Omental fat pad (tissue), 4 donors: ENCODE results near the gene NHS. TPM values are rescaled to one million over a fixed set of nuclear protein-coding genes. Genes with fewer than 3 reads are reported as not detected.

Experiments
- ATAC-seq: fragments of 150-250 bp; one replicate; pipeline ENCODE4 v1.9.1; 2016; ENCODE audit warnings: mild to moderate bottlenecking, moderate library complexity; ENCODE audit not compliant: low FRiP score
- DNase-seq: peaks from one replicate; pipeline ENCODE4 v3.0.0-alpha.2; 2019; ENCODE audit warnings: low spot score
- total RNA-seq, 4 donors: library from RNA; depleted of rRNA; stranded (reverse); fragments of >200 nt; gene quantifications; one replicate each; pipeline ENCODE4 v1.1.0, GENCODE V29; 2016
- TF ChIP-seq, protein P1 (sequence below), 3 donors: fragments of 450-650 bp; IDR thresholded peaks; one replicate each; pipeline ENCODE4 v1.5.1; 2016 to 2017; ENCODE audit warnings: antibody characterized with exemption in 3 of 3, mild to moderate bottlenecking in 3 of 3, moderate library complexity in 2 of 3

The NHS gene
- total RNA-seq, 4 donors from 2014 or later = 4.0 to 9.7 (median 7.6) TPM

DNA sequence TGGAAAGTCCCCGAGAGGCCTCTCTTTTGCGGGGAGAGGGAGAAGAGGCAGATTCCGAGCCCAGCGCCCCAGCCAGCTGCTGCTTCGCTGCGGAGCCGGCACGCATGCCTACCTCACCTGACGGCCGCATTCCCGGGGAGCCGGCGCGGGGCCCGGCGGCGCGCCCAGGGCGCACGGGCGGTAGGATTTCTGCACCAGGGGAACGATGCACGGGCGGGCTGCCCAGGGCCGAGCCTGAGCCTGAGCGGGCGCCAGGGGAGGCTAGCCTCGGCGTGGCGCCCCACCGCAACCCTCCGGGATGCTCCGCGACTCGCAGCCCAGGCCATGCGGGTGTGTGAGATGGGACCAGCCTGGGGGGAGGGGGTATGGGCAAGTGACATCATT is 281.0 kb downstream of the NHS start:
- TF ChIP-seq, protein P1, sequence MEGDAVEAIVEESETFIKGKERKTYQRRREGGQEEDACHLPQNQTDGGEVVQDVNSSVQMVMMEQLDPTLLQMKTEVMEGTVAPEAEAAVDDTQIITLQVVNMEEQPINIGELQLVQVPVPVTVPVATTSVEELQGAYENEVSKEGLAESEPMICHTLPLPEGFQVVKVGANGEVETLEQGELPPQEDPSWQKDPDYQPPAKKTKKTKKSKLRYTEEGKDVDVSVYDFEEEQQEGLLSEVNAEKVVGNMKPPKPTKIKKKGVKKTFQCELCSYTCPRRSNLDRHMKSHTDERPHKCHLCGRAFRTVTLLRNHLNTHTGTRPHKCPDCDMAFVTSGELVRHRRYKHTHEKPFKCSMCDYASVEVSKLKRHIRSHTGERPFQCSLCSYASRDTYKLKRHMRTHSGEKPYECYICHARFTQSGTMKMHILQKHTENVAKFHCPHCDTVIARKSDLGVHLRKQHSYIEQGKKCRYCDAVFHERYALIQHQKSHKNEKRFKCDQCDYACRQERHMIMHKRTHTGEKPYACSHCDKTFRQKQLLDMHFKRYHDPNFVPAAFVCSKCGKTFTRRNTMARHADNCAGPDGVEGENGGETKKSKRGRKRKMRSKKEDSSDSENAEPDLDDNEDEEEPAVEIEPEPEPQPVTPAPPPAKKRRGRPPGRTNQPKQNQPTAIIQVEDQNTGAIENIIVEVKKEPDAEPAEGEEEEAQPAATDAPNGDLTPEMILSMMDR (IDR thresholded peaks at IDR 0.05) = no peak
- ATAC-seq (no peak), DNase-seq (no peak)

DNA sequence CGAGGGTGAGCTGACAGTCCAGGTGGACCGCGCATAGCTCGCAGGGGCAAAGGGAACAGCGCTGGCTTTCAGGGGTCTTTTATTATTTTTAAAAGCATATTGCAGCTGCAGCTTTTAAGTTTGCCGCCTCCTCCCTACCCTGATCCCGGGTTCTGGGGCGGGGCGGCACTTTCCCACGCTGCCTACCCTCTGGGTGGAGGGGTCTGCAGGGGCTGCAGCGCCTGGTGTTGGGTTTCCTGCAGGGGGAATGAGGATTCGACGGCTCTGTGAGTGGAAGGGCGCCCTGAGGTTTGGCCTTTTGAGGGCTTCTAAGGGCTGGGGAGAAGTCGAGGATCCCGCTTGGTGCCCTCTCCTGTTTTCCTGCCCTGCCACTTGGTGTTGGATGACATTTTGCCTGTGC is 281.6 kb downstream of the NHS start:
- TF ChIP-seq, protein P1 (IDR thresholded peaks at IDR 0.05) = no peak
- DNase-seq (no peak), ATAC-seq (no peak)

DNA sequence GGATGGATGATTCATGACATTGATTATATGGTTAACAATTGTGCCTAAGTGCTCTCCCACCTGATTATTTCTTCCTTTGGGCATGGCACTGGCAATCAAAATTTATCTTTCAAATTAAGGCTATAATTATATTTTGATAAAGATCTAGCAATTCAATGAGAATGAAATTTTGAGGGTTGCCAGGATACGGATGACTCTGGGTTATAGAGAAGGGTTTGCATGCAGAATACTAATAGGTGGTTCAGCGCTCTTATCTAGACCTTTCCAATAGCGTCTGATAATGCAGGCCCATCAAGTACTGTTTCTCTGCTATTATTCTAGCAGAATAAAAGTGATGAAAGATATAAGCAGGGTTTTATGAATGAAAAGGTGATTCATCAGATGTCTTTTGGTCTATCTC is 287.4 kb downstream of the NHS start:
- ATAC-seq (no peak), DNase-seq (no peak)
- TF ChIP-seq, protein P1 (IDR thresholded peaks at IDR 0.05) = no peak

DNA sequence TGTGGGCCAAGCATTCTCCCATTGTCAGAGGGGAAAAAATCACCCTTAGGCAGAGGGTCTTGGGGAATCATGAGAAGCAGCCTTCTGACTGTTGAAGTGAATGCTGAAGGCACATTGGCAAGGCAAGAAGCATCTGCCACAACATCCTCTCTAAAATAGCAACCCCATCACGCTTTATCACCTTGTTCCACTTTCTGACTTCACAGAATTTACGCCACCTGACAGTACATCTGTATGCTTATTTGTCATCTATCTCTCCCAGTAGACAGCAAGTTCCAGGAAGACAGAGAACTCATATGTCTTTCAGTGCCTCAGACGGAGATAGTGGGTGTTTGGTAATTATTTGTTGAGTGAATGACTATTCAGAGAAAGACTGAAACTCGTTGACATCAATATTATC is 293.9 kb downstream of the NHS start:
- DNase-seq (no peak), ATAC-seq (no peak)
- TF ChIP-seq, protein P1 (IDR thresholded peaks at IDR 0.05) = no peak

DNA sequence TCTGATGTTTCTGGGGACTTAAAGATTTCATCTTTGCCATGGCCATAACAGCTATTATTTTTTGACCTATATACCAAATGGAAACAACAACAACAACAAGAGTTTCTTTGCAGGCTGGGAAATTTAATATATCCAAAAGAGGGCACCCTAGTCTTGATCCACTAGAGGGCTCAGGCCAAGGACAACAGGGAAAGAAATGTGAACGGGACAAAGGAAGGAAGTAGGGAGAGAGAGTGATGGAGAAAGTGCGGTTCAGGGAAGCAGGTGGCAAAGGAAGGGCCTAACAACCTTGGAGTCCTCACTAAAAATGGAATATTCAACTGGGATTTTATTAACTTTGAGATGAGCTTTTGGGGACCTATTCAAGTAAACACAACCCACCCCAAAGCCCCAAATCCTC is 294.5 kb downstream of the NHS start:
- no peak for DNase-seq
- no peak for ATAC-seq
- TF ChIP-seq, protein P1 (IDR thresholded peaks at IDR 0.05) = no peak

DNA sequence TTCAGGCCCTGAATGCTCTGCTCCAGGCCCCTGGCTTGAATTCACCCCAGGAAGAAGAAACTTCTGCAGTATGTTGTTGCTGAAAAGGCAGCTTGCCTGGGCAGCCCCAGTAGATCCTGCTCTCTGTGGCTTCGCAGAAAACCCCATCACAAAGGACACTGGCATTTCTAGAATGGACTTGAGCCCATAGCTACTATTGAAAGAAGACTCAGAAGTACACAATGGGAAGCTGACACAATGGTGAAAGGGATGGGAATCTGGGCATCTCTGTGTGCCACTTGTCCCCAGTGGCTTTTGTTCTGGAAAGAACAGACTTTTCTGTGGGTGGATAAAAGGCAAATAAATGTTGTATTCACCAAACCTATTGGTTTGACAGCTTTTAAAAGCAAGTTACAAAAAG is 294.9 kb downstream of the NHS start:
- ATAC-seq (no peak), DNase-seq (no peak)
- TF ChIP-seq, protein P1 (IDR thresholded peaks at IDR 0.05) = no peak

DNA sequence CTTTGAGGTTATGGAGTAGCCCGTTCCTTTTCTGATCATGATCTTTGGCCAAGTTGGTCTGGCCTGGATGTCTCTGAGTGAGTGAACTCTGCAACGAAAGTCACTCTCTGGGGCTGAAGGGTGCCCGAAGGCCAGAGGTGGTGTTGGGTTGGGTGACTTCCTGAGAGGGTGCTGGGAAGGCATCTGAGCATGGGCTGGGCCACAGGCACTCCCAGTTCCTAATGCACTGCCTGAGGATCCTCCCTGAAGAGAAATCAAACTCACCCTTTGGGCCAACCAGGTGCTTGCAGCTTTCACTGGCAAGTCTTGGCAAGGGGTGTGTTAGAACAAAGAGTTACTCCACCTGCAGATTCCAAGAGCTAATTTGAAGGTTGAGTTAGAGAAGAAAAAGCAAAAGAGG is 295.9 kb downstream of the NHS start:
- TF ChIP-seq, protein P1 (IDR thresholded peaks at IDR 0.05) = no peak
- DNase-seq = no peak
- ATAC-seq = no peak
